Kidney epithelial cell (primary cell): ENCODE results near the gene COL8A1. TPM values are rescaled to one million over a fixed set of nuclear protein-coding genes. Genes with fewer than 3 reads are reported as not detected.
A peak's percentile ranks its signal among the peaks of the same experiment; 100 is the strongest.
"Not testable (repeated sequence)": the region's sequence is repeated elsewhere in the genome, so short reads cannot be mapped to it uniquely, and the experiment has no call there.

Source experiments
- DNase-seq: peaks from one replicate; pipeline ENCODE4 v3.0.0-alpha.2; 2010; ENCODE audit warnings: low read depth
- H3K27me3 ChIP-seq: 2 replicates; pipeline ENCODE4 v1.6.0; 2011; ENCODE audit warnings: low read length; ENCODE audit not compliant: control insufficient read depth, insufficient read depth
- H3K36me3 ChIP-seq: 2 replicates; pipeline ENCODE4 v1.5.1; 2011; ENCODE audit warnings: low read length; ENCODE audit not compliant: control insufficient read depth, insufficient read depth
- H3K4me3 ChIP-seq: 2 replicates; pipeline ENCODE4 v1.5.1; 2011; ENCODE audit warnings: low read depth, mild to moderate bottlenecking, control low read depth, low read length
- total RNA-seq: library from RNA; depleted of rRNA; stranded (reverse); fragments of >200 nt; gene quantifications from 2 replicates; pipeline ENCODE4 v1.2.3, GENCODE V29; 2015
- TF ChIP-seq, protein P1 (sequence below): IDR thresholded peaks from 2 replicates; pipeline ENCODE4 v1.5.1; 2011; ENCODE audit warnings: mild to moderate bottlenecking, moderate library complexity, low read length, control low read depth, inconsistent platforms; ENCODE audit not compliant: insufficient read depth, poor library complexity, severe bottlenecking

COL8A1 gene
- total RNA-seq, 1 donor from 2014 or later = 24.4 TPM

DNA sequence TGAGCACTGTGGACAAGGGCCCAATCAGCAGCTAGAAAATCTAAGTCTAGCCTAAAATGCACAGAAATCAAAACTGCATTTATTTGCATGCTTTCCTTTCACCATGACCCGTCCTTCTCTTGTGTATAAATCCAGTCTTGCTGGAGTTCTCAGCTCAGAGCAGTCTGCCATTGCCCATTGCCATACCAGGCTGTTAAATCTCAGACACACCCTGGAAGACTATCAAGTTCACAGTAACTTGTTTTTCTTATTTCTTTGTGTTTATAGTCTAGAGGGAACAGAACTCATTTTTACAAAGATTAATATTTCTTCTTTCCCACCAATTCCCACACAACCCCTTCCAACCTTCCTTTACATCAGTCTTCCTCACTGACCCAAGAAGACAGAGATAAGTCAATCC, 85.9 kb downstream of the COL8A1 start:
- H3K4me3 ChIP-seq = no peak overlapping the region
- TF ChIP-seq, protein P1, sequence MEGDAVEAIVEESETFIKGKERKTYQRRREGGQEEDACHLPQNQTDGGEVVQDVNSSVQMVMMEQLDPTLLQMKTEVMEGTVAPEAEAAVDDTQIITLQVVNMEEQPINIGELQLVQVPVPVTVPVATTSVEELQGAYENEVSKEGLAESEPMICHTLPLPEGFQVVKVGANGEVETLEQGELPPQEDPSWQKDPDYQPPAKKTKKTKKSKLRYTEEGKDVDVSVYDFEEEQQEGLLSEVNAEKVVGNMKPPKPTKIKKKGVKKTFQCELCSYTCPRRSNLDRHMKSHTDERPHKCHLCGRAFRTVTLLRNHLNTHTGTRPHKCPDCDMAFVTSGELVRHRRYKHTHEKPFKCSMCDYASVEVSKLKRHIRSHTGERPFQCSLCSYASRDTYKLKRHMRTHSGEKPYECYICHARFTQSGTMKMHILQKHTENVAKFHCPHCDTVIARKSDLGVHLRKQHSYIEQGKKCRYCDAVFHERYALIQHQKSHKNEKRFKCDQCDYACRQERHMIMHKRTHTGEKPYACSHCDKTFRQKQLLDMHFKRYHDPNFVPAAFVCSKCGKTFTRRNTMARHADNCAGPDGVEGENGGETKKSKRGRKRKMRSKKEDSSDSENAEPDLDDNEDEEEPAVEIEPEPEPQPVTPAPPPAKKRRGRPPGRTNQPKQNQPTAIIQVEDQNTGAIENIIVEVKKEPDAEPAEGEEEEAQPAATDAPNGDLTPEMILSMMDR = no peak
- H3K36me3 ChIP-seq = no peaks in the 10 kb centered on the region
- no peaks in the 10 kb centered on the region for H3K27me3 ChIP-seq
- no peak for DNase-seq

GRCh38 chr3:99730870-99731269, 92.5 kb downstream of the COL8A1 start:
- H3K27me3 ChIP-seq = no peaks in the 10 kb centered on the region
- no peaks in the 10 kb centered on the region for H3K36me3 ChIP-seq
- no peak overlapping the region for H3K4me3 ChIP-seq
- TF ChIP-seq, protein P1 = no peak
- no peak for DNase-seq

GRCh38 chr3:99731499-99731898, 93.1 kb downstream of the COL8A1 start:
- no peaks in the 10 kb centered on the region for H3K27me3 ChIP-seq
- TF ChIP-seq, protein P1 = no peak
- H3K36me3 ChIP-seq = no peaks in the 10 kb centered on the region
- H3K4me3 ChIP-seq = no peak overlapping the region
- no peak for DNase-seq

DNA sequence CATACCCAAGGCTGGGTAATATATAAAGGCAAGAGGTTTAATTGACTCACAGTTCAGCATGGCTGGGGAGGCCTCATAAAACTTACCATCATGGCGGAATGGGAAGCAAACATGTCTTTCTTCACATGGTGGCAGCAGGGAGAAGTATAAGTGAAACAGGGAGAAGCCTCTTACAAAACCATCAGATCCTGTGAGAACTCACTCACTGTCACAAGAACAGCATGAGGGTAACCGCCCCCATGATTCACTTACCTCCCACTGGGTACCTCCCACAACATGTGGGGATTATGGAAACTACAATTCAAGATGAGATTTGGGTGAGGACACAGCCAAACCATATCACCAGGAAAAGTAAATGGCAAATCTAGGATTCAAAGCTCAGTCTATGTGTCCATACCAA, 102.0 kb downstream of the COL8A1 start:
- DNase-seq, H3K27me3 ChIP-seq: not testable (repeated sequence)

DNA sequence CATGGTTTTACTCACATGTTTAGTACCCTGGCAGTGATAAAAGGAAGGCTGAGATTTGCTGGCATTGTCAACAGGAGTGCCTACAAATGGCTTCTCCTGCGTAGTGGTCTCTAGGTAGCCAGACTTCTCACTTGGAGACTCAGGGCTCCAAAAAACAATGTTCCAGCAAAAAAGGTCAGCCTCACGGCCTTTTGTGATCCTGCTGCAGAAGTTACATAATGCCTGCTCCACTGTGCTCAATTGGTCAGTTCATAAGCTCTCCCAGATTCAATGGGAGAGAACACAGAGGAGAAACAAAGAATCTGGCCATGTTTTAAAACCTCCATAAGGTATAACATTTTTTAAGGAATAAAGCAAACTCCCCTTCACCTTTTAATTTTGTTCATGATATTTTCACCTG, 103.2 kb downstream of the COL8A1 start:
- TF ChIP-seq, protein P1 = no peak
- H3K4me3 ChIP-seq = no peak overlapping the region
- no peaks in the 10 kb centered on the region for H3K27me3 ChIP-seq
- no peak for DNase-seq
- no peaks in the 10 kb centered on the region for H3K36me3 ChIP-seq

More for the DNA sequence above, 102.0 kb downstream of the COL8A1 start:
- H3K36me3 ChIP-seq, H3K4me3 ChIP-seq: not testable (repeated sequence)

DNA sequence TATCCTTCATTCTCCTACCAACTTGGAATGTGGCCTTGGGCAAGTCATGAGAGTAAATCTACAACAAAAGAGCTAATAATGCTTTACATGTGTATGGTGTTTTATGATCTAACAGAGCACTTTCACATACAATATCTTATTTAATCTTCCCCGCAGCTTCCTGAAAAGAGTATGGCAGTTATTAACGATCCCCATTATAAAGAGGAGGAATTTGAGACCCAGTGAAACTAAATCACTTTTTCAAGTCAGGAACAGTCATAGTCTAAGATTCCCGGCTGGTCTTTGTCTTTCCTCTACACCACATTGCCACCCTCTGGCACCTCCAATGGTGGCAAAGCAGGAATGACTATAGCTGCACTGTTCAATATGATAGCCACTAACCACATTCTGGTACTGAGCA, 109.5 kb downstream of the COL8A1 start:
- Histone ChIP-seq H3K4me3 (no peak overlapping the region), H3K36me3 (no peaks in the 10 kb centered on the region), H3K27me3 (no peaks in the 10 kb centered on the region)
- TF ChIP-seq, protein P1 = peak; percentile 49
- peak; percentile 12 for DNase-seq
